ENCODE measurements around the gene GDNF.

GDNF gene

DNA sequence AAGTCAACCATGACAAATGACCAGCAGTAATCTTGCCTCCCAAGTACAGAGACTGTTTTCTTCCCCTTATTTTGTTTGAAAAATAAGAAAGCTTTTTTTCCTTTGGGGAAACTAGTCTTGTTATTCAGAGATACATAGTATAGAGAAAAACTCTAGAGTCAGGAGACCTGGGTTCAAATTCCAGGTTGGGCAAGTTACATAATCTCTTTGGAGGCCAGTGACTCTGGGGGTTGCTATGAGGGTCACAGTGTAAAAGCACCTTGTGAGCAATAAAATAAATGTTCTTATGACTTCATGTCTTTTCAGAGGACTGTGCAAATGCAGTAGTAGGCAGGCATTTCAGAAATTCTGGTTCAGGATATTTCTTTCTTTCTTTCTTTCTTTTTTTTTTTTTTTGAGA is 71.5 kb downstream of the GDNF start (continued):
- no peak for TF ChIP-seq ZFP3 (tag by site-specific recombination; IDR thresholded peaks at IDR 0.05; ENCODE audit: low read depth)
- TF ChIP-seq ZNF280D (tag by site-specific recombination; IDR thresholded peaks at IDR 0.05): no peak

GRCh38 chr5:37767961-37768360 is 71.9 kb downstream of the GDNF start:
- ChIA-PET CTCF (interaction anchor here (0.7 kb wide), 1 partner anchor 1343 kb away, joined by 3 read pairs; no protein-coding TSS in a partner anchor), POLR2A (no interaction called here)
- no peak overlapping the region for H3K4me3 ChIP-seq (ENCODE audit: low read depth, low read length)
- H3K36me3 ChIP-seq (ENCODE audit: control insufficient read depth in 2 of 2, insufficient read depth in 1 of 2, low read length in 2 of 2): no peaks in the 10 kb centered on the region
- no peak for TF ChIP-seq ZNF658 (tag by site-specific recombination; IDR thresholded peaks at IDR 0.05)
- TF ChIP-seq ZNF544 (tag by site-specific recombination; IDR thresholded peaks at IDR 0.05): no peak
- TF ChIP-seq ZFP3 (tag by site-specific recombination; IDR thresholded peaks at IDR 0.05; ENCODE audit: low read depth): no peak
- no peak for TF ChIP-seq ZNF514 (tag by site-specific recombination; IDR thresholded peaks at IDR 0.05)
- no peaks in the 10 kb centered on the region for H3K4me1 ChIP-seq (ENCODE audit: control insufficient read depth, insufficient read depth, low read length)
- H3K9me3 ChIP-seq (ENCODE audit: control insufficient read depth, insufficient read depth, low read depth, low read length): no peaks in the 10 kb centered on the region
- no peak overlapping the region for H3K27ac ChIP-seq (ENCODE audit: extremely low read depth, low read depth, low read length)

GRCh38 chr5:37767251-37767650 is 72.6 kb downstream of the GDNF start:
- Histone ChIP-seq H3K27ac (ENCODE audit: extremely low read depth, low read depth, low read length) (no peak overlapping the region), H3K36me3 (ENCODE audit: control insufficient read depth in 2 of 2, insufficient read depth in 1 of 2, low read length in 2 of 2) (no peaks in the 10 kb centered on the region), H3K4me1 (ENCODE audit: control insufficient read depth, insufficient read depth, low read length) (no peaks in the 10 kb centered on the region), H3K4me3 (ENCODE audit: low read depth, low read length) (no peak overlapping the region), H3K9me3 (ENCODE audit: control insufficient read depth, insufficient read depth, low read depth, low read length) (no peaks in the 10 kb centered on the region)
- POLR2A ChIA-PET: no interaction called here
- CTCF ChIA-PET: interaction anchor here (0.5 to 0.7 kb wide), 3 partner anchors 42 to 1344 kb away, joined by 3 to 4 read pairs (median 3); no protein-coding TSS in a partner anchor
- TF ChIP-seq ZNF530 (tag by site-specific recombination; IDR thresholded peaks at IDR 0.05; ENCODE audit: low read depth) (no peak), ZNF510 (tag by site-specific recombination; IDR thresholded peaks at IDR 0.05; ENCODE audit: insufficient replicate concordance) (no peak), ZNF610 (tag by site-specific recombination; IDR thresholded peaks at IDR 0.05; ENCODE audit: borderline replicate concordance) (no peak), ZNF488 (tag by site-specific recombination; IDR thresholded peaks at IDR 0.05) (no peak), ZNF140 (tag by site-specific recombination; IDR thresholded peaks at IDR 0.05) (no peak), ZNF16 (tag by site-specific recombination; IDR thresholded peaks at IDR 0.05; ENCODE audit: low read depth) (no peak), ZNF658 (tag by site-specific recombination; IDR thresholded peaks at IDR 0.05) (no peak), ZNF112 (tag by site-specific recombination; IDR thresholded peaks at IDR 0.05) (no peak), ZNF561 (tag by site-specific recombination; IDR thresholded peaks at IDR 0.05; ENCODE audit: borderline replicate concordance) (no peak), ZNF707 (tag by site-specific recombination; IDR thresholded peaks at IDR 0.05) (no peak)
- TF ChIP-seq, protein P1, sequence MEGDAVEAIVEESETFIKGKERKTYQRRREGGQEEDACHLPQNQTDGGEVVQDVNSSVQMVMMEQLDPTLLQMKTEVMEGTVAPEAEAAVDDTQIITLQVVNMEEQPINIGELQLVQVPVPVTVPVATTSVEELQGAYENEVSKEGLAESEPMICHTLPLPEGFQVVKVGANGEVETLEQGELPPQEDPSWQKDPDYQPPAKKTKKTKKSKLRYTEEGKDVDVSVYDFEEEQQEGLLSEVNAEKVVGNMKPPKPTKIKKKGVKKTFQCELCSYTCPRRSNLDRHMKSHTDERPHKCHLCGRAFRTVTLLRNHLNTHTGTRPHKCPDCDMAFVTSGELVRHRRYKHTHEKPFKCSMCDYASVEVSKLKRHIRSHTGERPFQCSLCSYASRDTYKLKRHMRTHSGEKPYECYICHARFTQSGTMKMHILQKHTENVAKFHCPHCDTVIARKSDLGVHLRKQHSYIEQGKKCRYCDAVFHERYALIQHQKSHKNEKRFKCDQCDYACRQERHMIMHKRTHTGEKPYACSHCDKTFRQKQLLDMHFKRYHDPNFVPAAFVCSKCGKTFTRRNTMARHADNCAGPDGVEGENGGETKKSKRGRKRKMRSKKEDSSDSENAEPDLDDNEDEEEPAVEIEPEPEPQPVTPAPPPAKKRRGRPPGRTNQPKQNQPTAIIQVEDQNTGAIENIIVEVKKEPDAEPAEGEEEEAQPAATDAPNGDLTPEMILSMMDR (tag by site-specific recombination; IDR thresholded peaks at IDR 0.05): no peak

Data from HEK293 (cell line).